ENCODE data around the gene ZNF107.

The ZNF107 gene

GRCh38 chr7:64633401-64633800 lies 32.5 kb upstream of the ZNF107 start:
- no peak overlapping the region for H2BK5ac ChIP-seq (ENCODE audit: low read length)
- H3K4me2 ChIP-seq (ENCODE audit: low read length) = no peak overlapping the region
- H3K4ac ChIP-seq (ENCODE audit: low read depth, low read length) = no peak overlapping the region
- H2BK120ac ChIP-seq (ENCODE audit: low read depth, low read length) = no peak overlapping the region
- H3K56ac ChIP-seq (ENCODE audit: low read length) = no peak overlapping the region
- H3K27me3 ChIP-seq (ENCODE audit: insufficient read depth, low read length, poor library complexity) = no peaks in the 10 kb centered on the region
- DNase-seq = no peak
- H4K5ac ChIP-seq (ENCODE audit: low read length) = no peak overlapping the region
- no peak overlapping the region for H2BK15ac ChIP-seq (replicated peaks; ENCODE audit: low read depth)
- H3K36me3 ChIP-seq (ENCODE audit: control insufficient read depth, insufficient read depth, low read length) = no peaks in the 10 kb centered on the region
- no peak overlapping the region for H3K27ac ChIP-seq (ENCODE audit: low read depth, low read length)
- H3K79me2 ChIP-seq (ENCODE audit: control insufficient read depth, insufficient read depth, low read length) = no peaks in the 10 kb centered on the region
- H3K79me1 ChIP-seq (ENCODE audit: low read length) = no peaks in the 10 kb centered on the region
- no peak overlapping the region for H3K9ac ChIP-seq (ENCODE audit: low read length)
- H3K4me1 ChIP-seq (ENCODE audit: control insufficient read depth, low read depth, low read length) = no peaks in the 10 kb centered on the region
- H3K4me3 ChIP-seq (ENCODE audit: low read length) = no peak overlapping the region
- no peak overlapping the region for H3K18ac ChIP-seq (ENCODE audit: low read length)
- WGBS (ENCODE audit: extremely low coverage, insufficient coverage, low lambda C conversion rate) = no CpG with 5 or more reads among the region's 3 CpGs
- H4K8ac ChIP-seq (ENCODE audit: low read depth, low read length) = no peak overlapping the region
- H3K23ac ChIP-seq (ENCODE audit: low read length) = no peak overlapping the region
- no peak overlapping the region for H2AK5ac ChIP-seq (ENCODE audit: low read length)

- no peak overlapping the region for H3K23ac ChIP-seq (ENCODE audit: low read length)
- H3K27ac ChIP-seq (ENCODE audit: low read depth, low read length) = no peak overlapping the region
- H4K5ac ChIP-seq (ENCODE audit: low read length) = no peak overlapping the region
- no peaks in the 10 kb centered on the region for H3K4me1 ChIP-seq (ENCODE audit: control insufficient read depth, low read depth, low read length)
- no peak overlapping the region for H3K4me2 ChIP-seq (ENCODE audit: low read length)
- H2BK120ac ChIP-seq (ENCODE audit: low read depth, low read length) = no peak overlapping the region
- H2BK15ac ChIP-seq (replicated peaks; ENCODE audit: low read depth) = no peak overlapping the region
- no peak overlapping the region for H3K18ac ChIP-seq (ENCODE audit: low read length)
- H3K36me3 ChIP-seq (ENCODE audit: control insufficient read depth, insufficient read depth, low read length) = no peaks in the 10 kb centered on the region
- no peak overlapping the region for H2BK5ac ChIP-seq (ENCODE audit: low read length)
- H3K4ac ChIP-seq (ENCODE audit: low read depth, low read length) = no peak overlapping the region
- H3K79me2 ChIP-seq (ENCODE audit: control insufficient read depth, insufficient read depth, low read length) = no peaks in the 10 kb centered on the region
- H3K4me3 ChIP-seq (ENCODE audit: low read length) = no peak overlapping the region
- H3K56ac ChIP-seq (ENCODE audit: low read length) = no peak overlapping the region
- no peaks in the 10 kb centered on the region for H3K79me1 ChIP-seq (ENCODE audit: low read length)
- no CpG with 5 or more reads among the region's 2 CpGs for WGBS (ENCODE audit: extremely low coverage, insufficient coverage, low lambda C conversion rate)
- no peak for DNase-seq
- no peaks in the 10 kb centered on the region for H3K27me3 ChIP-seq (ENCODE audit: insufficient read depth, low read length, poor library complexity)
- H4K8ac ChIP-seq (ENCODE audit: low read depth, low read length) = no peak overlapping the region
- no peak overlapping the region for H2AK5ac ChIP-seq (ENCODE audit: low read length)
- no peak overlapping the region for H3K9ac ChIP-seq (ENCODE audit: low read length)
Measured at GRCh38 chr7:64634406-64635062, 31.4 kb upstream of the ZNF107 start.

- Histone ChIP-seq H3K4ac (ENCODE audit: low read depth, low read length) (no peak overlapping the region), H3K27me3 (ENCODE audit: insufficient read depth, low read length, poor library complexity) (no peaks in the 10 kb centered on the region), H3K79me2 (ENCODE audit: control insufficient read depth, insufficient read depth, low read length) (no peaks in the 10 kb centered on the region)
Measured at GRCh38 chr7:64636386-64636785, 29.5 kb upstream of the ZNF107 start.

GRCh38 chr7:64637521-64638445 lies 28.1 kb upstream of the ZNF107 start:
- Histone ChIP-seq H3K79me2 (ENCODE audit: control insufficient read depth, insufficient read depth, low read length) (no peaks in the 10 kb centered on the region), H3K18ac (ENCODE audit: low read length) (no peak overlapping the region), H3K79me1 (ENCODE audit: low read length) (no peaks in the 10 kb centered on the region), H3K4me3 (ENCODE audit: low read length) (no peak overlapping the region), H4K8ac (ENCODE audit: low read depth, low read length) (no peak overlapping the region), H2AK5ac (ENCODE audit: low read length) (no peak overlapping the region), H3K4me2 (ENCODE audit: low read length) (no peak overlapping the region), H3K27ac (ENCODE audit: low read depth, low read length) (no peak overlapping the region), H2BK5ac (ENCODE audit: low read length) (no peak overlapping the region), H3K9ac (ENCODE audit: low read length) (no peak overlapping the region), H3K4ac (ENCODE audit: low read depth, low read length) (no peak overlapping the region), H3K27me3 (ENCODE audit: insufficient read depth, low read length, poor library complexity) (no peaks in the 10 kb centered on the region), H3K56ac (ENCODE audit: low read length) (no peak overlapping the region), H2BK15ac (replicated peaks; ENCODE audit: low read depth) (no peak overlapping the region), H2BK120ac (ENCODE audit: low read depth, low read length) (no peak overlapping the region), H3K23ac (ENCODE audit: low read length) (no peak overlapping the region), H4K5ac (ENCODE audit: low read length) (no peak overlapping the region), H3K36me3 (ENCODE audit: control insufficient read depth, insufficient read depth, low read length) (no peaks in the 10 kb centered on the region), H3K4me1 (ENCODE audit: control insufficient read depth, low read depth, low read length) (no peaks in the 10 kb centered on the region)
- DNase-seq = no peak
- WGBS (ENCODE audit: extremely low coverage, insufficient coverage, low lambda C conversion rate) = no CpG with 5 or more reads among the region's 4 CpGs

More at GRCh38 chr7:64636386-64636785, 29.5 kb upstream of the ZNF107 start:
- H3K56ac ChIP-seq (ENCODE audit: low read length) = no peak overlapping the region
- no CpG with 5 or more reads among the region's 4 CpGs for WGBS (ENCODE audit: extremely low coverage, insufficient coverage, low lambda C conversion rate)
- no peak for DNase-seq
- no peaks in the 10 kb centered on the region for H3K4me1 ChIP-seq (ENCODE audit: control insufficient read depth, low read depth, low read length)
- H4K8ac ChIP-seq (ENCODE audit: low read depth, low read length) = no peak overlapping the region
- no peak overlapping the region for H3K27ac ChIP-seq (ENCODE audit: low read depth, low read length)
- no peak overlapping the region for H4K5ac ChIP-seq (ENCODE audit: low read length)
- H2BK15ac ChIP-seq (replicated peaks; ENCODE audit: low read depth) = no peak overlapping the region
- no peaks in the 10 kb centered on the region for H3K36me3 ChIP-seq (ENCODE audit: control insufficient read depth, insufficient read depth, low read length)
- H2BK5ac ChIP-seq (ENCODE audit: low read length) = no peak overlapping the region
- no peaks in the 10 kb centered on the region for H3K79me1 ChIP-seq (ENCODE audit: low read length)
- H3K23ac ChIP-seq (ENCODE audit: low read length) = no peak overlapping the region
- H2BK120ac ChIP-seq (ENCODE audit: low read depth, low read length) = no peak overlapping the region
- H3K18ac ChIP-seq (ENCODE audit: low read length) = no peak overlapping the region
- H3K9ac ChIP-seq (ENCODE audit: low read length) = no peak overlapping the region
- H3K4me2 ChIP-seq (ENCODE audit: low read length) = no peak overlapping the region
- H3K4me3 ChIP-seq (ENCODE audit: low read length) = no peak overlapping the region
- no peak overlapping the region for H2AK5ac ChIP-seq (ENCODE audit: low read length)

GRCh38 chr7:64638822-64639221 lies 27.1 kb upstream of the ZNF107 start:
- no peak overlapping the region for H4K8ac ChIP-seq (ENCODE audit: low read depth, low read length)
- H3K36me3 ChIP-seq (ENCODE audit: control insufficient read depth, insufficient read depth, low read length) = no peaks in the 10 kb centered on the region
- H2BK5ac ChIP-seq (ENCODE audit: low read length) = no peak overlapping the region
- H3K56ac ChIP-seq (ENCODE audit: low read length) = no peak overlapping the region
- H3K79me1 ChIP-seq (ENCODE audit: low read length) = no peaks in the 10 kb centered on the region
- H3K4me2 ChIP-seq (ENCODE audit: low read length) = no peak overlapping the region
- DNase-seq = no peak
- no CpG with 5 or more reads among the region's 2 CpGs for WGBS (ENCODE audit: extremely low coverage, insufficient coverage, low lambda C conversion rate)
- H3K18ac ChIP-seq (ENCODE audit: low read length) = no peak overlapping the region
- H3K23ac ChIP-seq (ENCODE audit: low read length) = no peak overlapping the region
- no peak overlapping the region for H2AK5ac ChIP-seq (ENCODE audit: low read length)
- H3K27me3 ChIP-seq (ENCODE audit: insufficient read depth, low read length, poor library complexity) = no peaks in the 10 kb centered on the region
- H4K5ac ChIP-seq (ENCODE audit: low read length) = no peak overlapping the region
- no peak overlapping the region for H3K27ac ChIP-seq (ENCODE audit: low read depth, low read length)
- H3K4me1 ChIP-seq (ENCODE audit: control insufficient read depth, low read depth, low read length) = no peaks in the 10 kb centered on the region
- no peak overlapping the region for H2BK120ac ChIP-seq (ENCODE audit: low read depth, low read length)
- H3K79me2 ChIP-seq (ENCODE audit: control insufficient read depth, insufficient read depth, low read length) = no peaks in the 10 kb centered on the region
- no peak overlapping the region for H2BK15ac ChIP-seq (replicated peaks; ENCODE audit: low read depth)
- H3K4me3 ChIP-seq (ENCODE audit: low read length) = no peak overlapping the region
- no peak overlapping the region for H3K4ac ChIP-seq (ENCODE audit: low read depth, low read length)
- no peak overlapping the region for H3K9ac ChIP-seq (ENCODE audit: low read length)

All from mesendoderm (in vitro differentiated cells).